ENCODE data around the gene CFAP100.

The CFAP100 gene

GRCh38 chr3:126357295-126358037, 37.2 kb upstream of the CFAP100 start, which contains the start of gene KLF15:
Gene KLF15, minus strand, starts transcription at chr3:126357408. Its CDS starts 4,486 bp downstream, at chr3:126352922.
- TF ChIP-seq, protein P1, sequence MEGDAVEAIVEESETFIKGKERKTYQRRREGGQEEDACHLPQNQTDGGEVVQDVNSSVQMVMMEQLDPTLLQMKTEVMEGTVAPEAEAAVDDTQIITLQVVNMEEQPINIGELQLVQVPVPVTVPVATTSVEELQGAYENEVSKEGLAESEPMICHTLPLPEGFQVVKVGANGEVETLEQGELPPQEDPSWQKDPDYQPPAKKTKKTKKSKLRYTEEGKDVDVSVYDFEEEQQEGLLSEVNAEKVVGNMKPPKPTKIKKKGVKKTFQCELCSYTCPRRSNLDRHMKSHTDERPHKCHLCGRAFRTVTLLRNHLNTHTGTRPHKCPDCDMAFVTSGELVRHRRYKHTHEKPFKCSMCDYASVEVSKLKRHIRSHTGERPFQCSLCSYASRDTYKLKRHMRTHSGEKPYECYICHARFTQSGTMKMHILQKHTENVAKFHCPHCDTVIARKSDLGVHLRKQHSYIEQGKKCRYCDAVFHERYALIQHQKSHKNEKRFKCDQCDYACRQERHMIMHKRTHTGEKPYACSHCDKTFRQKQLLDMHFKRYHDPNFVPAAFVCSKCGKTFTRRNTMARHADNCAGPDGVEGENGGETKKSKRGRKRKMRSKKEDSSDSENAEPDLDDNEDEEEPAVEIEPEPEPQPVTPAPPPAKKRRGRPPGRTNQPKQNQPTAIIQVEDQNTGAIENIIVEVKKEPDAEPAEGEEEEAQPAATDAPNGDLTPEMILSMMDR (conservative IDR thresholded peaks at IDR 0.05; ENCODE audit: control insufficient read depth, insufficient read depth, low read depth, low read length): no peak
- DNase-seq (ENCODE audit: low read depth): peak; percentile 72
- peak within 1 kb of the TSS; percentile 55 for H3K4me3 ChIP-seq (ENCODE audit: control insufficient read depth, low read depth, low read length)

- no peak overlapping the region for H3K4me3 ChIP-seq (ENCODE audit: control insufficient read depth, low read depth, low read length)
- TF ChIP-seq, protein P1 (conservative IDR thresholded peaks at IDR 0.05; ENCODE audit: control insufficient read depth, insufficient read depth, low read depth, low read length): no peak
- peak; percentile 14 for DNase-seq (ENCODE audit: low read depth)
Observed at GRCh38 chr3:126358038-126358815, 36.5 kb upstream of the CFAP100 start.

- no peak overlapping the region for H3K4me3 ChIP-seq (ENCODE audit: control insufficient read depth, low read depth, low read length)
- no peak for DNase-seq (ENCODE audit: low read depth)
Observed at GRCh38 chr3:126358816-126359181, 35.9 kb upstream of the CFAP100 start.

DNA sequence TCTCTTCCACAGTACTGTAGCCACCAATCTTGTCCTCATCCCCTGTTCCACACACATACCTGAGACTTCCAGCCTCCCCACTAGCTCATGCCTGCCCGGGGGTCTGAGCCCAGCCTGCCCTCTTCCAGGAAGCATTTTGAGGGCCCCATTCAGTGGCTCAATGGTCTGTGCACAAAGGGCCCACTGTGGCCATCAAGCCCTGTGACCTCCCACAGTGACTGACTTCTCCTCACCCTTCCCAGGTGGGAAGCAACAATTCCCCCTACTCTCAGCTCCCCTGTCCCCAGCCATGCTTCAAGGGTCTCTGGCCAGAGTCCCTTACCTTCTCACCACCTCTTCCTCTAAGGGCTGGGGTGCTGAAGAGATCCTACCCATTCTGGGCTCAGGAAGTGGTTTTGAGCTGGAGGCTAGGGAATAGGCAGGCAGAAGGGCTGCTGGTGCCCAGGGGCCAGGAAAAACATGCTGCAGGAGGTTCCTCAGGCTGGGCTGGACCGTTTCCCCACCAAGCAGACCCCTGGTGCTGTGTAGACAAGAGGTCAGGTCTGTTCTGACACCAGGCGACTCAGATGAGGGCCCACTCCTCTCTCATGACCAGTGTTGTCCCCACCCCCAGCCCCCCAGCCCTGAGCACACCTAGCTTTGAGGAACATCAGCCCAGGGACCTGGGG, 34.5 kb upstream of the CFAP100 start:
- no peak for DNase-seq (ENCODE audit: low read depth)
- no peak overlapping the region for H3K4me3 ChIP-seq (ENCODE audit: control insufficient read depth, low read depth, low read length)
- TF ChIP-seq, protein P1 (conservative IDR thresholded peaks at IDR 0.05; ENCODE audit: control insufficient read depth, insufficient read depth, low read depth, low read length): no peak

More at GRCh38 chr3:126358816-126359181, 35.9 kb upstream of the CFAP100 start:
- TF ChIP-seq, protein P1 (conservative IDR thresholded peaks at IDR 0.05; ENCODE audit: control insufficient read depth, insufficient read depth, low read depth, low read length): no peak

DNA sequence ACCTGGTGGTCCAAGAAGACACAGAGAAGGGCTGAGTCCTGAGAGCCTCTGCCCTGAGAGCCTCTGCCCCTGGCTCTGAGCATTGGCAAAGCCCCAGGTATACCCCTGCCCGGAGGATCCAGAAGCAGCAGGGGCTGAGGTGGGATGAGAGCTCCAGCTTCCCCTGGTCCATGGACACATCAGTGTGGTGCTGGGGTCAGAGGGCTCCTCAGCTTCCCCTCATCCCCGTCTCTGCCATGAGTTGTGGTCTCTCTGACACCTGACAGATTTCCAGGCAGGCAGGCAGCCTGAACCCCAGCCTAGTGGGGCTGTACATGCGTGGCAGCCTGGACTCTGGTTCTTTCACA, 34.0 kb upstream of the CFAP100 start:
- no peak overlapping the region for H3K4me3 ChIP-seq (ENCODE audit: control insufficient read depth, low read depth, low read length)
- no peak for DNase-seq (ENCODE audit: low read depth)
- TF ChIP-seq, protein P1 (conservative IDR thresholded peaks at IDR 0.05; ENCODE audit: control insufficient read depth, insufficient read depth, low read depth, low read length): no peak

- no peak overlapping the region for H3K4me3 ChIP-seq (ENCODE audit: control insufficient read depth, low read depth, low read length)
- no peak for DNase-seq (ENCODE audit: low read depth)
- TF ChIP-seq, protein P1 (conservative IDR thresholded peaks at IDR 0.05; ENCODE audit: control insufficient read depth, insufficient read depth, low read depth, low read length): no peak
Observed at GRCh38 chr3:126361211-126361610, 33.5 kb upstream of the CFAP100 start.

Measured in fibroblast of mammary gland (primary cell).